ENCODE data around the gene ZNF611.
"Not testable (repeated sequence)": the region's sequence is repeated elsewhere in the genome, so short reads cannot be mapped to it uniquely, and the experiment has no call there.

ZNF611 gene

GRCh38 chr19:52734893-52735661 lies at the start of gene ZNF611:
Gene ZNF611 (minus strand): TSS chr19:52735044. CDS start chr19:52715894, 19,150 bp downstream.
- peak; percentile 96 for DNase-seq

- DNase-seq = not testable (repeated sequence)
Observed at GRCh38 chr19:52782864-52783263, 48.0 kb upstream of the ZNF611 start.

- DNase-seq = peak; percentile 65
Observed at GRCh38 chr19:52778811-52779210, 44.0 kb upstream of the ZNF611 start.

- DNase-seq = not testable (repeated sequence)
Observed at GRCh38 chr19:52756447-52756846, 21.6 kb upstream of the ZNF611 start.

- DNase-seq = no peak
Observed at GRCh38 chr19:52749780-52750179, 14.9 kb upstream of the ZNF611 start.

- DNase-seq = peak; percentile 48
Observed at GRCh38 chr19:52748336-52748950, 13.6 kb upstream of the ZNF611 start.

GRCh38 chr19:52745919-52746318 lies 11.1 kb upstream of the ZNF611 start:
- DNase-seq = peak; percentile 56

- no peak for DNase-seq
Observed at GRCh38 chr19:52743091-52743490, 8.2 kb upstream of the ZNF611 start.

GRCh38 chr19:52742516-52742915 lies 7.7 kb upstream of the ZNF611 start:
- peak; percentile 23 for DNase-seq

- no peak for DNase-seq
Observed at GRCh38 chr19:52741951-52742485, 7.2 kb upstream of the ZNF611 start.

- not testable (repeated sequence) for DNase-seq
Observed at GRCh38 chr19:52741371-52741770, 6.5 kb upstream of the ZNF611 start.

GRCh38 chr19:52739576-52739975 lies 4.7 kb upstream of the ZNF611 start:
- no peak for DNase-seq

GRCh38 chr19:52735734-52736133 lies 890 bp upstream of the ZNF611 start:
- DNase-seq = no peak

- no peak for DNase-seq
Observed at GRCh38 chr19:52734331-52734892, 432 bp downstream of the ZNF611 start.

GRCh38 chr19:52726051-52726450 lies 8.8 kb downstream of the ZNF611 start:
- not testable (repeated sequence) for DNase-seq

GRCh38 chr19:52725528-52725961 lies 9.3 kb downstream of the ZNF611 start:
- DNase-seq = no peak

GRCh38 chr19:52724701-52725514 lies 9.9 kb downstream of the ZNF611 start:
- no peak for DNase-seq

- not testable (repeated sequence) for DNase-seq
Observed at GRCh38 chr19:52723907-52724598, 10.8 kb downstream of the ZNF611 start.

GRCh38 chr19:52722062-52723003 lies 12.5 kb downstream of the ZNF611 start:
- no peak for DNase-seq

GRCh38 chr19:52720541-52720940 lies 14.3 kb downstream of the ZNF611 start:
- not testable (repeated sequence) for DNase-seq

GRCh38 chr19:52716522-52716921 lies 18.3 kb downstream of the ZNF611 start:
- no peak for DNase-seq

All from CD4-positive, alpha-beta T cell treated with Interleukin-4 for 4 hours (primary cell).